HepG2 (cell line): Measurements from ENCODE around the gene GSK3A. TPM values are rescaled to one million over a fixed set of nuclear protein-coding genes. Genes with fewer than 3 reads are reported as not detected.
A peak's percentile ranks its signal among the peaks of the same experiment; 100 is the strongest.

ENCODE experiments used
- ATAC-seq: fragments of 200-7000 bp; cut with Tn5 transposase; 3 replicates; pipeline ENCODE4 v1.9.1; 2020; ENCODE audit warnings: mild to moderate bottlenecking, moderate library complexity
- BruUV-seq: library from RNA; stranded (reverse); fragments of 400-500 nt; replicated peaks from 2 replicates; lab custom pipeline; 2021; lab: Mats Ljungman, UMichigan
- CTCF ChIA-PET: fragments of 300-600 bp; formaldehyde crosslinking; extraction: SDS; loops from one replicate; lab custom pipeline; 2021; ENCODE audit warnings: low total read pairs, inconsistent platforms, low intra/inter-chr PET ratio; lab: Yijun Ruan, JAX
- POLR2A ChIA-PET: fragments of 350-600 bp; sonication (Branson Sonifier 250); formaldehyde crosslinking; loops from one replicate; lab custom pipeline; 2020; ENCODE audit warnings: antibody characterized with exemption, inconsistent platforms; lab: Yijun Ruan, JAX
- DNase-seq: peaks from one replicate; pipeline ENCODE4 v3.0.0-alpha.2; 2015; ENCODE audit warnings: low spot score
- FAIRE-seq: peaks from 3 replicates; lab custom pipeline; 2011; peaks lifted over from hg19 to GRCh38; lab: Jason Lieb, UNC
- H2AFZ ChIP-seq: one replicate; pipeline ENCODE4 v1.6.1; 2011; ENCODE audit warnings: low read length, inconsistent platforms
- H3K27ac ChIP-seq: fragments of 300-600 bp; 3 replicates; pipeline ENCODE4 v1.8.0; 2011; ENCODE audit warnings: mixed run types, mild to moderate bottlenecking, mixed read lengths, low read length, inconsistent platforms; ENCODE audit not compliant: insufficient read depth; ENCODE audit errors: extremely low read length
- H3K27me3 ChIP-seq, 2 experiments: fragments of 200-600 bp in 1 of 2; 2 replicates in 1 of 2; 3 replicates in 1 of 2; pipeline versions ENCODE4 v1.6.0 to v1.8.0; 2011; ENCODE audit warnings: low read length in 2 of 2, mild to moderate bottlenecking in 2 of 2, moderate library complexity in 2 of 2, inconsistent platforms in 1 of 2; ENCODE audit not compliant: insufficient read depth in 2 of 2, control insufficient read depth in 1 of 2
- H3K36me3 ChIP-seq, 2 experiments: fragments of 200-600 bp in 1 of 2; replicated peaks in 1 of 2; 2 replicates in 1 of 2; 3 replicates in 1 of 2; pipeline versions ENCODE4 v1.5.1 to v1.8.0; 2011; ENCODE audit warnings: low read length in 2 of 2, inconsistent platforms in 1 of 2; ENCODE audit not compliant: insufficient read depth in 2 of 2, control insufficient read depth in 1 of 2
- H3K4me1 ChIP-seq: 2 replicates; pipeline ENCODE4 v1.5.1; 2012; ENCODE audit warnings: low read length, inconsistent platforms; ENCODE audit not compliant: insufficient read depth
- H3K4me2 ChIP-seq: 2 replicates; pipeline ENCODE4 v1.6.0; 2011; ENCODE audit warnings: low read depth, low read length, inconsistent platforms
- H3K4me3 ChIP-seq, 3 experiments: fragments of 200-600 bp in 1 of 3; sonication (generic), shearing (Covaris generic) in 1 of 3; replicated peaks in 1 of 3; 2 replicates each; pipeline ENCODE4 v1.5.1; 2011 to 2016; ENCODE audit warnings: low read length in 3 of 3, inconsistent platforms in 2 of 3, low read depth in 2 of 3, mild to moderate bottlenecking in 2 of 3, control low read depth in 1 of 3, mixed read lengths in 1 of 3; ENCODE audit not compliant: insufficient read depth in 1 of 3
- H3K79me2 ChIP-seq: one replicate; pipeline ENCODE4 v1.6.1; 2011; ENCODE audit warnings: low read length, inconsistent platforms; ENCODE audit not compliant: insufficient read depth
- H3K9ac ChIP-seq: 2 replicates; pipeline ENCODE4 v1.6.0; 2011; ENCODE audit warnings: mild to moderate bottlenecking, low read depth, low read length, inconsistent platforms; ENCODE audit not compliant: insufficient read depth
- H3K9me3 ChIP-seq: 2 replicates; pipeline ENCODE4 v1.5.1; 2012; ENCODE audit warnings: mild to moderate bottlenecking, low read length
- H4K20me1 ChIP-seq: 2 replicates; pipeline ENCODE4 v1.6.0; 2011; ENCODE audit warnings: inconsistent platforms, mild to moderate bottlenecking, low read length, moderate library complexity; ENCODE audit not compliant: insufficient read depth
- RAD21 ChIP-seq: fragments of 450-650 bp; formaldehyde crosslinking; IDR thresholded peaks from 2 replicates; pipeline ENCODE4 v1.5.0; 2020; ENCODE audit warnings: mild to moderate bottlenecking
- ZBTB38 ChIP-seq: sonication (generic); formaldehyde crosslinking; IDR thresholded peaks from 2 replicates; pipeline ENCODE4 v1.5.1; 2020; ENCODE audit warnings: mild to moderate bottlenecking, missing genetic modification reagents
- ZC3H4 ChIP-seq: sonication (generic); formaldehyde crosslinking; IDR thresholded peaks from 2 replicates; pipeline ENCODE4 v1.4.0; 2020; ENCODE audit warnings: missing genetic modification reagents, borderline replicate concordance
- ZNF616 ChIP-seq: sonication (generic); formaldehyde crosslinking; IDR thresholded peaks from 2 replicates; pipeline ENCODE4 v1.5.0; 2020; ENCODE audit warnings: low read depth, mild to moderate bottlenecking, missing genetic modification reagents
- WGBS: methylation state at CpG from one replicate; pipeline ENCODE4 v1.1.6; 2017; ENCODE audit warnings: low lambda C conversion rate; 5-methylcytosine and 5-hydroxymethylcytosine counted together
- in situ Hi-C: cut with HindIII; loops from 2 replicates; pipeline ENCODE4 v1.10.0; 2017; ENCODE audit warnings: low pct_unique_long_range_greater_than_20kb; ENCODE audit not compliant: extremely low pct_ligation_motif_present
- intact Hi-C: fragments of 100-400 bp; cut with micrococcal nuclease; formaldehyde crosslinking; loops from one replicate; pipeline ENCODE4 v1.10.0; 2022; ENCODE audit not compliant: unreplicated experiment
- polyA plus RNA-seq, 8 experiments: library from polyadenylated mRNA; depleted of rRNA in 3 of 8; stranded (reverse) in 7 of 8; unstranded in 1 of 8; fragments of >200 nt; fragmentation: Illumina TruSeq in 4 of 8; extraction: Trizol in 4 of 8; gene quantifications; 2 replicates each; pipeline versions ENCODE4 v1.2.1 to v1.2.3, GENCODE V29; 2011 to 2016; ENCODE audit warnings: low read depth in 4 of 8, missing spikeins in 1 of 8, mixed read lengths in 1 of 8; ENCODE audit not compliant: insufficient read depth in 1 of 8
- total RNA-seq, 5 experiments: library from RNA; depleted of rRNA; stranded (reverse); fragments of >200 nt; fragmentation: Illumina TruSeq; extraction: Trizol; gene quantifications; 2 replicates each; pipeline ENCODE4 v1.2.3, GENCODE V29; 2016; ENCODE audit warnings: low read depth in 1 of 5
- TF ChIP-seq, protein P1 (sequence below): sonication (generic); formaldehyde crosslinking; IDR thresholded peaks from 2 replicates; pipeline ENCODE4 v1.5.1; 2020; ENCODE audit warnings: mild to moderate bottlenecking, missing genetic modification reagents, borderline replicate concordance
- TF ChIP-seq, protein P2 (sequence below): sonication (generic); formaldehyde crosslinking; IDR thresholded peaks from 2 replicates; pipeline ENCODE4 v1.5.0; 2020; ENCODE audit warnings: missing genetic modification reagents
- TF ChIP-seq, protein P3 (sequence below): sonication (generic); formaldehyde crosslinking; IDR thresholded peaks from 2 replicates; pipeline ENCODE4 v1.5.1; 2020; ENCODE audit warnings: mild to moderate bottlenecking, missing genetic modification reagents, moderate library complexity

Gene GSK3A
- total and polyA plus RNA-seq, 2 of the 13 experiments (the other 11 are each of a cell fraction or from before 2014, with no cell fraction given) = 16.9 to 52.5 TPM

DNA sequence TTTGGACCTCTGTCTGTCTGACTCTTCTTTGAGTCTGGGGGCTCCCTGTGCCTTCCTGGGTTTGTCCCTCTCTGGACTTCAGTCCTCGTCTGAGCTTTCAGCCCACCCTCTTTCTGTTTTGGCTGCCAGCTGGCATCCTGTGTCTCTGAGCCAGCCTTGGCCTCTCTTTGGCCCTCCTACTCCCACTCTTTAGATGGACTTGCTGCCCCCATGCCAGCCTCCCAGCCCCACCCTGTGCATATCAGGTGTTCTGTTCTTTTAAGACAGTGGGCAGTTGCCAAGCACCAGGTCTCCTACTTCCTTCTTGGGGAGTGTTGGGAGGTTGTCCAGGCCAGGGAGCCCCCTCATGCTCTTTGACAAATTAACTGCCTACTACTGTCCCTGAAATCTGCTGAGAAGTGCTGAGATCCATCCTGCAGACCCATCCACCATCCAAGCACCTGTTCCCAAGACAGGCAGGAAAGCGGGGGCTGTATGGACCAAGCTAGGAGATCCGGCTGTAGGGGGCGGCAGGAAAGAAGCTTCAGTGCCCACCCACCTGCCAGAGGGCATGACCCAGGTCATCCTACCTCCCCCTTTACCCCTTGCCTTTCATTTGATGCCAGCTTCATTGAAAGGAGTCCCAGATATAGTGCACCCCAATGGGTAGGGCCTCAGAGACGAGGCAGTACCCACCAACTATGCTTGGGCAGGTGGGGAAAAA lies 36.2 kb upstream of the GSK3A start (continued):
- TF ChIP-seq, protein P1, sequence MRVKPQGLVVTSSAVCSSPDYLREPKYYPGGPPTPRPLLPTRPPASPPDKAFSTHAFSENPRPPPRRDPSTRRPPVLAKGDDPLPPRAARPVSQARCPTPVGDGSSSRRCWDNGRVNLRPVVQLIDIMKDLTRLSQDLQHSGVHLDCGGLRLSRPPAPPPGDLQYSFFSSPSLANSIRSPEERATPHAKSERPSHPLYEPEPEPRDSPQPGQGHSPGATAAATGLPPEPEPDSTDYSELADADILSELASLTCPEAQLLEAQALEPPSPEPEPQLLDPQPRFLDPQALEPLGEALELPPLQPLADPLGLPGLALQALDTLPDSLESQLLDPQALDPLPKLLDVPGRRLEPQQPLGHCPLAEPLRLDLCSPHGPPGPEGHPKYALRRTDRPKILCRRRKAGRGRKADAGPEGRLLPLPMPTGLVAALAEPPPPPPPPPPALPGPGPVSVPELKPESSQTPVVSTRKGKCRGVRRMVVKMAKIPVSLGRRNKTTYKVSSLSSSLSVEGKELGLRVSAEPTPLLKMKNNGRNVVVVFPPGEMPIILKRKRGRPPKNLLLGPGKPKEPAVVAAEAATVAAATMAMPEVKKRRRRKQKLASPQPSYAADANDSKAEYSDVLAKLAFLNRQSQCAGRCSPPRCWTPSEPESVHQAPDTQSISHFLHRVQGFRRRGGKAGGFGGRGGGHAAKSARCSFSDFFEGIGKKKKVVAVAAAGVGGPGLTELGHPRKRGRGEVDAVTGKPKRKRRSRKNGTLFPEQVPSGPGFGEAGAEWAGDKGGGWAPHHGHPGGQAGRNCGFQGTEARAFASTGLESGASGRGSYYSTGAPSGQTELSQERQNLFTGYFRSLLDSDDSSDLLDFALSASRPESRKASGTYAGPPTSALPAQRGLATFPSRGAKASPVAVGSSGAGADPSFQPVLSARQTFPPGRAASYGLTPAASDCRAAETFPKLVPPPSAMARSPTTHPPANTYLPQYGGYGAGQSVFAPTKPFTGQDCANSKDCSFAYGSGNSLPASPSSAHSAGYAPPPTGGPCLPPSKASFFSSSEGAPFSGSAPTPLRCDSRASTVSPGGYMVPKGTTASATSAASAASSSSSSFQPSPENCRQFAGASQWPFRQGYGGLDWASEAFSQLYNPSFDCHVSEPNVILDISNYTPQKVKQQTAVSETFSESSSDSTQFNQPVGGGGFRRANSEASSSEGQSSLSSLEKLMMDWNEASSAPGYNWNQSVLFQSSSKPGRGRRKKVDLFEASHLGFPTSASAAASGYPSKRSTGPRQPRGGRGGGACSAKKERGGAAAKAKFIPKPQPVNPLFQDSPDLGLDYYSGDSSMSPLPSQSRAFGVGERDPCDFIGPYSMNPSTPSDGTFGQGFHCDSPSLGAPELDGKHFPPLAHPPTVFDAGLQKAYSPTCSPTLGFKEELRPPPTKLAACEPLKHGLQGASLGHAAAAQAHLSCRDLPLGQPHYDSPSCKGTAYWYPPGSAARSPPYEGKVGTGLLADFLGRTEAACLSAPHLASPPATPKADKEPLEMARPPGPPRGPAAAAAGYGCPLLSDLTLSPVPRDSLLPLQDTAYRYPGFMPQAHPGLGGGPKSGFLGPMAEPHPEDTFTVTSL (CRISPR knock-in tag) = no peak
- TF ChIP-seq ZC3H4 (CRISPR knock-in tag) (no peak), RAD21 (CRISPR knock-in tag) (no peak)

DNA sequence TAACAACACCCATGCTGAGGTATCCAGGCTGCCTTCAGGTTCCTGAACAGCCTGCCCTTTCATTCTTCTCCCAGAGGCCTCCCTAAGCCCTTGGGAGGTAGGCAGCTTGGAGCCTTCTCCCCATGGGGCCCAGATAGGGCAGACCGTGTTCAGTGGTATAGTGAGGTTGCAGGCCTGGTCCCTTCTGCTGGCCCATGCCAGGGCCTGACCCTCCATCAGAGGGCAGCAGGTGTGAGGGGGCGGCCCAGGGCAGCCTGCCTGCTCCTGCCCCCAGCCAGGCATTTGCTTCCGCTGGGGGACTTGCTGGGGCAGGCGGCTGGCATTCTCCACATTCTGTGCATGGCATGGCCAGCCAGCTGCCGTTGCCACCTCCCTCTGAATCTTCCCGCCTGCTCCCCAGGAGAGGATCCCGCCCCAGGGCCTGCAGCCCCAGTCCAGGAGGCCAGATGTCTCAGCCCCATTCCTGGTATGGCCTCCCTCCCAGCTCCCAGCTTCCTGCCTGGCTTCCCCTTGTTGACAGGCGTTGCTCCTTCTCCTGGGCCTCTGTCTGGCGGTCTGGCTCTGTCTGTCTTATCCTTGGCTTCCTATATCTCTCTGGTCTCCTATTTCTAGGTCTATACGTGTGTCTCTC lies 35.5 kb upstream of the GSK3A start:
- Histone ChIP-seq H4K20me1 (no peaks in the 10 kb centered on the region), H3K4me1 (peaks cover 45% of the 10 kb centered on the region), H3K9me3 (no peaks in the 10 kb centered on the region), H3K4me3 (no peak overlapping the region), H3K9ac (0 out of 2 replicates have a peak overlapping the region, but pooled peaks have one; percentile 3), H3K36me3 (peaks cover 5 to 16% of the 10 kb centered on the region in 2 experiments; a peak in 3 of 5 replicates), H3K27me3 (no peaks in the 10 kb centered on the region), H3K27ac (peak overlapping the region; percentile 27), H2AFZ (no peak overlapping the region), H3K4me2 (no peak overlapping the region; the same call in 1 of the 2 replicates), H3K79me2 (peaks cover 5% of the 10 kb centered on the region)
- ChIA-PET CTCF (interaction anchor here (1.2 kb wide), 1 partner anchor 31 kb away, joined by 3 read pairs; no protein-coding TSS in a partner anchor), POLR2A (interaction anchor here (2.2 to 7.4 kb wide), 2 partner anchors 22 to 32 kb away, joined by 11 to 117 read pairs; partner anchors contain the start of gene GSK3A)
- intact Hi-C loops = loop anchor here (2.0 kb wide), 1 partner anchor 57 kb away; the partner anchor contains the start of gene ZNF526
- in situ Hi-C loops = no loop called here
- ATAC-seq (no peak), FAIRE-seq (no peak), DNase-seq (no peak)
- WGBS = 80% methylated on average over 9 of the region's 10 CpGs
- BruUV-seq = no TSS peak
- TF ChIP-seq ZBTB38 (CRISPR knock-in tag) (peak; percentile 61), ZNF616 (no peak)
- TF ChIP-seq, protein P2, sequence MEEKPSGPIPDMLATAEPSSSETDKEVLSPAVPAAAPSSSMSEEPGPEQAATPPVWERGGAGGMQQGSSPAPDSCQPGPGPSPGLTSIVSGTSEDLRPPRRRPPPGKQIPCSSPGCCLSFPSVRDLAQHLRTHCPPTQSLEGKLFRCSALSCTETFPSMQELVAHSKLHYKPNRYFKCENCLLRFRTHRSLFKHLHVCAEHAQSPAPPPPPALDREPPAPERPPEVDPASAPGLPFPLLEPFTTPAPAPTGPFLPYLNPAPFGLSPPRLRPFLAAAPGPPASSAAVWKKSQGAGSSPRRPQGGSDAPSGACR (CRISPR knock-in tag) = no peak
- TF ChIP-seq, protein P3, sequence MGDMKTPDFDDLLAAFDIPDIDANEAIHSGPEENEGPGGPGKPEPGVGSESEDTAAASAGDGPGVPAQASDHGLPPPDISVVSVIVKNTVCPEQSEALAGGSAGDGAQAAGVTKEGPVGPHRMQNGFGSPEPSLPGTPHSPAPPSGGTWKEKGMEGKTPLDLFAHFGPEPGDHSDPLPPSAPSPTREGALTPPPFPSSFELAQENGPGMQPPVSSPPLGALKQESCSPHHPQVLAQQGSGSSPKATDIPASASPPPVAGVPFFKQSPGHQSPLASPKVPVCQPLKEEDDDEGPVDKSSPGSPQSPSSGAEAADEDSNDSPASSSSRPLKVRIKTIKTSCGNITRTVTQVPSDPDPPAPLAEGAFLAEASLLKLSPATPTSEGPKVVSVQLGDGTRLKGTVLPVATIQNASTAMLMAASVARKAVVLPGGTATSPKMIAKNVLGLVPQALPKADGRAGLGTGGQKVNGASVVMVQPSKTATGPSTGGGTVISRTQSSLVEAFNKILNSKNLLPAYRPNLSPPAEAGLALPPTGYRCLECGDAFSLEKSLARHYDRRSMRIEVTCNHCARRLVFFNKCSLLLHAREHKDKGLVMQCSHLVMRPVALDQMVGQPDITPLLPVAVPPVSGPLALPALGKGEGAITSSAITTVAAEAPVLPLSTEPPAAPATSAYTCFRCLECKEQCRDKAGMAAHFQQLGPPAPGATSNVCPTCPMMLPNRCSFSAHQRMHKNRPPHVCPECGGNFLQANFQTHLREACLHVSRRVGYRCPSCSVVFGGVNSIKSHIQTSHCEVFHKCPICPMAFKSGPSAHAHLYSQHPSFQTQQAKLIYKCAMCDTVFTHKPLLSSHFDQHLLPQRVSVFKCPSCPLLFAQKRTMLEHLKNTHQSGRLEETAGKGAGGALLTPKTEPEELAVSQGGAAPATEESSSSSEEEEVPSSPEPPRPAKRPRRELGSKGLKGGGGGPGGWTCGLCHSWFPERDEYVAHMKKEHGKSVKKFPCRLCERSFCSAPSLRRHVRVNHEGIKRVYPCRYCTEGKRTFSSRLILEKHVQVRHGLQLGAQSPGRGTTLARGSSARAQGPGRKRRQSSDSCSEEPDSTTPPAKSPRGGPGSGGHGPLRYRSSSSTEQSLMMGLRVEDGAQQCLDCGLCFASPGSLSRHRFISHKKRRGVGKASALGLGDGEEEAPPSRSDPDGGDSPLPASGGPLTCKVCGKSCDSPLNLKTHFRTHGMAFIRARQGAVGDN (CRISPR knock-in tag) = peak; percentile 31; the same call in 1 of the 2 replicates
